Panc1 (cell line): ENCODE results near the gene SYNPO. TPM values are rescaled to one million over a fixed set of nuclear protein-coding genes. Genes with fewer than 3 reads are reported as not detected.

Experiments used
- ATAC-seq: fragments of 200-7000 bp; cut with Tn5 transposase; 2 replicates; pipeline ENCODE4 v1.9.1; 2020; ENCODE audit warnings: mild to moderate bottlenecking, moderate library complexity
- BruUV-seq: library from RNA; stranded (reverse); fragments of 400-500 nt; replicated peaks from 2 replicates; lab custom pipeline; 2021; lab: Mats Ljungman, UMichigan
- CTCF ChIA-PET: fragments of 300-600 bp; sonication (Branson Sonifier 250); formaldehyde crosslinking; loops from one replicate; lab custom pipeline; 2022; ENCODE audit warnings: antibody characterized with exemption; lab: Charles Lee
- POLR2A ChIA-PET: fragments of 300-600 bp; sonication (Branson Sonifier 250); formaldehyde crosslinking; loops from one replicate; lab custom pipeline; 2022; ENCODE audit warnings: antibody characterized with exemption; lab: Charles Lee
- DNase-seq: peaks from one replicate; pipeline ENCODE4 v3.0.0-alpha.2; 2010; ENCODE audit warnings: low read depth, low spot score
- H3K27ac ChIP-seq: 2 replicates; pipeline ENCODE4 v1.5.1; 2011; ENCODE audit warnings: mild to moderate bottlenecking, low read length, inconsistent platforms
- H3K27me3 ChIP-seq: fragments of 200-500 bp; sonication (Bioruptor generic); 2 replicates; pipeline ENCODE4 v1.6.0; 2014; ENCODE audit warnings: low read length, inconsistent platforms; ENCODE audit not compliant: control insufficient read depth, insufficient read depth
- H3K36me3 ChIP-seq: fragments of 200-500 bp; sonication (Bioruptor generic); 2 replicates; pipeline ENCODE4 v1.5.1; 2014; ENCODE audit warnings: inconsistent platforms, mild to moderate bottlenecking, low read length, moderate library complexity; ENCODE audit not compliant: control insufficient read depth, insufficient read depth
- H3K4me1 ChIP-seq: 2 replicates; pipeline ENCODE4 v1.5.1; 2011; ENCODE audit warnings: inconsistent platforms, mild to moderate bottlenecking, low read length, moderate library complexity; ENCODE audit not compliant: control insufficient read depth, insufficient read depth
- H3K4me3 ChIP-seq, 2 experiments: 2 replicates each; pipeline ENCODE4 v1.5.1; 2011 to 2012; ENCODE audit warnings: low read depth in 2 of 2, low read length in 2 of 2, mild to moderate bottlenecking in 2 of 2, inconsistent platforms in 1 of 2, moderate library complexity in 1 of 2
- H3K9me3 ChIP-seq: fragments of 200-500 bp; sonication (Bioruptor generic); 2 replicates; pipeline ENCODE4 v1.5.1; 2014; ENCODE audit warnings: low read depth, mild to moderate bottlenecking, inconsistent platforms, low read length, moderate library complexity; ENCODE audit not compliant: control insufficient read depth, insufficient read depth
- POLR2AphosphoS5 ChIP-seq: IDR thresholded peaks from 2 replicates; pipeline ENCODE4 v1.6.1; 2012; ENCODE audit warnings: mild to moderate bottlenecking, low read depth, low read length, moderate library complexity
- SIN3A ChIP-seq: IDR thresholded peaks from 2 replicates; pipeline ENCODE4 v1.6.1; 2012; ENCODE audit warnings: low read depth, mild to moderate bottlenecking, low read length, moderate library complexity, borderline replicate concordance; ENCODE audit not compliant: insufficient read depth
- TCF7L2 ChIP-seq: IDR thresholded peaks from 2 replicates; pipeline ENCODE4 v1.6.1; 2011; ENCODE audit warnings: mild to moderate bottlenecking, low read depth, low read length, inconsistent platforms
- in situ Hi-C: cut with HindIII; loops from 2 replicates; pipeline ENCODE4 v1.10.0; 2016; ENCODE audit warnings: low sequenced_read_pairs, low pct_unique_long_range_greater_than_20kb
- intact Hi-C: fragments of 100-400 bp; cut with micrococcal nuclease; formaldehyde crosslinking; loops from one replicate; pipeline ENCODE4 v1.10.0; 2022; ENCODE audit not compliant: unreplicated experiment
- total RNA-seq: library from RNA; stranded (reverse); gene quantifications from one replicate; pipeline ENCODE4 v1.2.1, GENCODE V29; 2021; ENCODE audit not compliant: unreplicated experiment
- TF ChIP-seq, protein P1 (sequence below): fragments of 450-650 bp; IDR thresholded peaks from 2 replicates; pipeline ENCODE4 v1.5.1; 2017; ENCODE audit warnings: mild to moderate bottlenecking
- TF ChIP-seq, protein P2 (sequence below), 2 experiments: IDR thresholded peaks; 2 replicates each; pipeline ENCODE4 v1.6.1; 2011 to 2012; ENCODE audit warnings: low read depth in 2 of 2, control low read depth in 1 of 2, low read length in 1 of 2, mild to moderate bottlenecking in 1 of 2, moderate library complexity in 1 of 2; ENCODE audit not compliant: insufficient read depth in 1 of 2

The SYNPO gene
- total RNA-seq, 1 experiment from 2014 or later, result 82.8 TPM

DNA sequence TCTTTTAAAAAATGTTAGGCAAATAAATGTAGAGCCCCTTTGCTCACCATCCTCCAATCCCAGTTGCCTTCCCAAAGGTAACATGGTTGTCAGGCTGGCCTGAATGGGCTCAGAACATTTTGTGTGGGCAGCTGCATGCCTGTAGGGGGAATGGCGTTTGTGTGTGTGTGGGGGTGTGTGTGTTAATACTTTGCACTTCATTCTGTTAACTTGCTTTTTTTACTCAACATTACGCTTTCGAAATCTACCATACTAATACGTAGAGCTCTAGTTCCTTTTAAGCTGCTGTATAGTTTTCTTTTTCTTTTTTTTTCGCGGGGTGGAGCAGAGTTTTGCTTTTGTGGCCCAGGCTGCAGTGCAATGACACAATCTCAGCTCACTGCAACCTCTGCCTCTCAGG, 34.6 kb downstream of the SYNPO start:
- DNase-seq (no peak), ATAC-seq (no peak)
- ChIA-PET CTCF (no interaction called here), POLR2A (no interaction called here)
- intact Hi-C loops, result no loop called here
- H3K27me3 ChIP-seq, result no peaks in the 10 kb centered on the region
- no peaks in the 10 kb centered on the region for H3K36me3 ChIP-seq
- BruUV-seq, result no TSS peak
- H3K27ac ChIP-seq, result no peak overlapping the region
- no peak overlapping the region for H3K4me3 ChIP-seq
- H3K9me3 ChIP-seq, result no peaks in the 10 kb centered on the region
- TF ChIP-seq, protein P1, sequence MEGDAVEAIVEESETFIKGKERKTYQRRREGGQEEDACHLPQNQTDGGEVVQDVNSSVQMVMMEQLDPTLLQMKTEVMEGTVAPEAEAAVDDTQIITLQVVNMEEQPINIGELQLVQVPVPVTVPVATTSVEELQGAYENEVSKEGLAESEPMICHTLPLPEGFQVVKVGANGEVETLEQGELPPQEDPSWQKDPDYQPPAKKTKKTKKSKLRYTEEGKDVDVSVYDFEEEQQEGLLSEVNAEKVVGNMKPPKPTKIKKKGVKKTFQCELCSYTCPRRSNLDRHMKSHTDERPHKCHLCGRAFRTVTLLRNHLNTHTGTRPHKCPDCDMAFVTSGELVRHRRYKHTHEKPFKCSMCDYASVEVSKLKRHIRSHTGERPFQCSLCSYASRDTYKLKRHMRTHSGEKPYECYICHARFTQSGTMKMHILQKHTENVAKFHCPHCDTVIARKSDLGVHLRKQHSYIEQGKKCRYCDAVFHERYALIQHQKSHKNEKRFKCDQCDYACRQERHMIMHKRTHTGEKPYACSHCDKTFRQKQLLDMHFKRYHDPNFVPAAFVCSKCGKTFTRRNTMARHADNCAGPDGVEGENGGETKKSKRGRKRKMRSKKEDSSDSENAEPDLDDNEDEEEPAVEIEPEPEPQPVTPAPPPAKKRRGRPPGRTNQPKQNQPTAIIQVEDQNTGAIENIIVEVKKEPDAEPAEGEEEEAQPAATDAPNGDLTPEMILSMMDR, result no peak
- TF ChIP-seq POLR2AphosphoS5 (no peak), SIN3A (no peak), TCF7L2 (no peak)
- TF ChIP-seq, protein P2, sequence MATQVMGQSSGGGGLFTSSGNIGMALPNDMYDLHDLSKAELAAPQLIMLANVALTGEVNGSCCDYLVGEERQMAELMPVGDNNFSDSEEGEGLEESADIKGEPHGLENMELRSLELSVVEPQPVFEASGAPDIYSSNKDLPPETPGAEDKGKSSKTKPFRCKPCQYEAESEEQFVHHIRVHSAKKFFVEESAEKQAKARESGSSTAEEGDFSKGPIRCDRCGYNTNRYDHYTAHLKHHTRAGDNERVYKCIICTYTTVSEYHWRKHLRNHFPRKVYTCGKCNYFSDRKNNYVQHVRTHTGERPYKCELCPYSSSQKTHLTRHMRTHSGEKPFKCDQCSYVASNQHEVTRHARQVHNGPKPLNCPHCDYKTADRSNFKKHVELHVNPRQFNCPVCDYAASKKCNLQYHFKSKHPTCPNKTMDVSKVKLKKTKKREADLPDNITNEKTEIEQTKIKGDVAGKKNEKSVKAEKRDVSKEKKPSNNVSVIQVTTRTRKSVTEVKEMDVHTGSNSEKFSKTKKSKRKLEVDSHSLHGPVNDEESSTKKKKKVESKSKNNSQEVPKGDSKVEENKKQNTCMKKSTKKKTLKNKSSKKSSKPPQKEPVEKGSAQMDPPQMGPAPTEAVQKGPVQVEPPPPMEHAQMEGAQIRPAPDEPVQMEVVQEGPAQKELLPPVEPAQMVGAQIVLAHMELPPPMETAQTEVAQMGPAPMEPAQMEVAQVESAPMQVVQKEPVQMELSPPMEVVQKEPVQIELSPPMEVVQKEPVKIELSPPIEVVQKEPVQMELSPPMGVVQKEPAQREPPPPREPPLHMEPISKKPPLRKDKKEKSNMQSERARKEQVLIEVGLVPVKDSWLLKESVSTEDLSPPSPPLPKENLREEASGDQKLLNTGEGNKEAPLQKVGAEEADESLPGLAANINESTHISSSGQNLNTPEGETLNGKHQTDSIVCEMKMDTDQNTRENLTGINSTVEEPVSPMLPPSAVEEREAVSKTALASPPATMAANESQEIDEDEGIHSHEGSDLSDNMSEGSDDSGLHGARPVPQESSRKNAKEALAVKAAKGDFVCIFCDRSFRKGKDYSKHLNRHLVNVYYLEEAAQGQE (IDR thresholded peaks at IDR 0.05; ENCODE audit: insufficient read depth in 1 of 2, low read depth in 2 of 2, low read length in 1 of 2), result no peak
- in situ Hi-C loops, result no loop called here
- peaks cover 11% of the 10 kb centered on the region for H3K4me1 ChIP-seq

DNA sequence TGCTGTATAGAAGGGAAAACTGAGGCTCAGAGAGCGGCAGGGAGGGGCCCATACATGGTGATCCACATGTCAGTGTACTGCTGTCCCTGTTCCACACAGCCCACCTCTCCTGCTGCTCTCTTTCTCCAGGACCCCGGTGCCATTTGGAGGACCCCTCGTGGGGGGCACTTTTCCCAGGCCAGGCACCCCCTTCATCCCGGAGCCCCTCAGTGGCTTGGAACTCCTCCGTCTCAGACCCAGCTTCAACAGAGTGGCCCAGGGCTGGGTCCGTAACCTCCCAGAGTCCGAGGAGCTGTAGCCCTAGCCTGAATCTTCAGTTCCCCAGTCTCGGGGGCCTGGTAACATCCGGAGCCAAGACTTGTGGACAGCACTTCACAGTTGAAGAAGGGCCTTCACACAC, 36.1 kb downstream of the SYNPO start:
- H3K9me3 ChIP-seq, result no peaks in the 10 kb centered on the region
- H3K27me3 ChIP-seq, result no peaks in the 10 kb centered on the region
- no peaks in the 10 kb centered on the region for H3K36me3 ChIP-seq
- DNase-seq (no peak), ATAC-seq (no peak)
- no TSS peak for BruUV-seq
- CTCF ChIA-PET, result no interaction called here
- TF ChIP-seq POLR2AphosphoS5 (no peak), SIN3A (no peak), TCF7L2 (no peak)
- TF ChIP-seq, protein P2 (IDR thresholded peaks at IDR 0.05; ENCODE audit: insufficient read depth in 1 of 2, low read depth in 2 of 2, low read length in 1 of 2), result no peak
- TF ChIP-seq, protein P1, result no peak
- no peak overlapping the region for H3K4me3 ChIP-seq
- POLR2A ChIA-PET, result interaction anchor here (0.7 kb wide), 1 partner anchor 101 kb away, joined by 9 read pairs; no protein-coding TSS in a partner anchor
- intact Hi-C loops, result no loop called here
- in situ Hi-C loops, result no loop called here
- H3K4me1 ChIP-seq, result peaks cover 4% of the 10 kb centered on the region
- no peak overlapping the region for H3K27ac ChIP-seq
